GM12891 (cell line): ENCODE data around the gene PLCD4.

Experiments used
- DNase-seq: peaks from one replicate; pipeline ENCODE4 v3.0.0; 2011; ENCODE audit warnings: low spot score; ENCODE audit not compliant: insufficient read length
- FAIRE-seq: peaks from 2 replicates; lab custom pipeline; 2011; peaks lifted over from hg19 to GRCh38; lab: Jason Lieb, UNC
- PAX5 ChIP-seq: IDR thresholded peaks from 2 replicates; pipeline ENCODE4 v1.6.1; 2011; ENCODE audit warnings: low read length, moderate library complexity, mild to moderate bottlenecking; ENCODE audit not compliant: insufficient read depth, severe bottlenecking
- POLR2A ChIP-seq: IDR thresholded peaks from 2 replicates; pipeline ENCODE4 v1.6.1; 2011; ENCODE audit warnings: low read depth, low read length, control low read depth
- POLR2AphosphoS5 ChIP-seq: IDR thresholded peaks from 2 replicates; pipeline ENCODE4 v1.6.1; 2011; ENCODE audit warnings: low read depth, low read length, control low read depth
- POU2F2 ChIP-seq: IDR thresholded peaks from 2 replicates; pipeline ENCODE4 v1.6.1; 2011; ENCODE audit warnings: low read depth, mild to moderate bottlenecking, control low read depth, low read length, moderate library complexity
- SPI1 ChIP-seq: IDR thresholded peaks from 2 replicates; pipeline ENCODE4 v1.6.1; 2011; ENCODE audit warnings: low read depth, low read length, control low read depth
- TAF1 ChIP-seq: IDR thresholded peaks from 2 replicates; pipeline ENCODE4 v1.6.1; 2011; ENCODE audit warnings: low read depth, low read length, control low read depth

PLCD4 gene

DNA sequence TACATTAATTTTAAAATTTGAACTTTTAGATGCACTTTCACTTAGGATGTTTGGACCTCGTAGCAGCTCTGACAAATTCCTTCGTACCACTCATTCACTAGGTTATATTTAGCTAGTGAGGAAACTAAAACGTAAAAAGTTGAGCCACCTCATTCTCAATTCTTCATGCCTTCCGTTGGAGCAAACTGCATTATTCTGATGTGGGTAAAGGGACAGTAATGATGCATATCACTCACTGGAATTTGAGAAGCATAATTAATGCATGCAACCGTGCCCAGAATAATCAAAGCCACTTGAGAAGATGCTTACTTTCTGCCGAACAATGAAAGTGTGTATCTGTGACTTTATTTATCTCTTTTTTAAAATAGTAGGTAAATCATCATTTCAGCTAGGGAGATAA, 36.8 kb upstream of the PLCD4 start:
- DNase-seq, result no peak
- FAIRE-seq, result no peak
- TF ChIP-seq PAX5, result no peak
- no peak for TF ChIP-seq POLR2AphosphoS5
- no peak for TF ChIP-seq SPI1
- no peak for TF ChIP-seq POLR2A
- no peak for TF ChIP-seq TAF1
- no peak for TF ChIP-seq POU2F2

DNA sequence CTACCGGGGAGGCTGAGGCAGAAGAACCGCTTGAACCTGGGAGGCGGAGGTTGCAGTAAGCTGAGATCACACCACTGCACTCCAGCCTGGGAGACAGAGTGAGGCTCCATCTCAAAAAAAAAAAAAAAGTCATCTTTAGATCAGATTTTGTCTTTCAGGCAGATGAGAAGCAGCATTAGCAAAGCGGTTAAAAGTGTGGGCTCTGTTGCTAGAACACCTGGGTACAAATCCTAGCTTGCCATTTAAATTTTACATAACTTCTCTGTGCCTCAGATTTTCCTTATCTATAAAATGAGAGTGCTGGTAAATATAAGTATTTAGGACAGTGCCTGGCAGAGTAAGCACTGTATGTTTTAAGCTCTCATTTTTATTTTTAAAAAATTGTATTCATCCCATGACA, 30.8 kb upstream of the PLCD4 start:
- TF ChIP-seq PAX5, result no peak
- TF ChIP-seq POU2F2, result no peak
- TF ChIP-seq POLR2A, result no peak
- no peak for TF ChIP-seq TAF1
- TF ChIP-seq POLR2AphosphoS5, result no peak
- no peak for TF ChIP-seq SPI1
- DNase-seq (no peak), FAIRE-seq (no peak)

DNA sequence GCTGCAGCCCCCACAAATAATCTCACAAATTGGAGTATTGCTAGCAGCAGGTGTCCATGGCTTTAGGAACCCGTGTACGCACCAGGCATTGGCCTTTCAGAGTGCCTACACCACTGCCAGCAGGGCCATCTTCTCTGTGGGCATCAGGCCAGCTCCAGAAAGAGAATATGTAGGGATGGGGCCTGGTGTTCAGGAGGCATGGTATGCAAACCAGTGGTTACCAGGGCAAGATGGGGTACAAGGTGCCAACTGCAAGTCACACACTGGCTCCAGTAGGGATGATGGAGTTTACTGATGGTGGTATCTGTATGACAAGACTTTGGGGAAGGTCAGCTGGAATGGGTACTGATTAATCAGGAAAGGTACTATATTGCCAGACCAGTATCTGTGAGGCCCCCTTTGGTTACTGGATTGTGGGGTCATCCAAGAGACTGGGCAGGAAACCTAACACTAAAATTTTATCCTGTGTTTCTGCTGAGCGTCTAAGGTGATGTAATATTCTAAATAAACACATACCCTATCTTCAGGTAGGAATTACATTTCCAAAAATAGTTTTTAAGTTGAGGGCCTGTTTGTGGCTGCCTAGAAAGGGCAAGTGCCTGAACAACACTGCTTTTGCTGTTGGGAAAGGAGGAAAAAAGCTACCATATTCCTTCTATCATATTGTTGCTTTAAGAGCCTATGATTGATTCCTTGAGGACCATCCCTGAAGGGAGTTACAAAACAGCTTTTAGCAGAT, 30.0 kb upstream of the PLCD4 start:
- DNase-seq (no peak), FAIRE-seq (peak; percentile 62)
- no peak for TF ChIP-seq POLR2AphosphoS5
- TF ChIP-seq PAX5, result no peak
- no peak for TF ChIP-seq POU2F2
- no peak for TF ChIP-seq SPI1
- no peak for TF ChIP-seq TAF1
- no peak; the same call in 1 of the 2 replicates for TF ChIP-seq POLR2A

DNA sequence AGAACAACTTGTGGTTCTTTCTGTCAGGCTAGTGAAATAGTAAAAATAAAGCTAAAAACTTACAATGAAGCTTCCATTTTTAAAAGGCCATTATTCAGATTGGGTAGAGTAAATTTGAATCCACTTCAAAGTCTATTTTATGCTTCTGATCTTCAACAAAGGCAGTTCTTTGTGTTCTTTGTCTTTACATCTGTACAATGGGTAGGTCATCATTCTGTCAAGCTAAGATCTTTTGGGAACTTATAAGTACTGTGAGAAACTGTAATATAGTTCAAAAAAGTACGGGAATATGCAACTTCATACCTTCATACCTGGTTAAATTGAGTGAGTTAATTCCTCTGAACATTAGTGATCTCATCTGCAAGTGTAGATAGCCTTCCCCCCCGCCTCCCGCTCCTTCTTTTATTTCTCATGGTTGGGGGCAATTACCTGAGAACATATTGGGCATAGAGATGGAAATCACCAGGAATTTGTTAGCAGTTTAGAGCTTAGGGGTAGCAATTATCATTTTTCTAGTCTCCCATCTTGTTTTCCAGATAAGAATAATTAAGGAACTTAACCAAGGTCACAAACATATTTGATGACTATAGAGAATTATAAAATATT, 29.3 kb upstream of the PLCD4 start:
- FAIRE-seq (no peak), DNase-seq (no peak)
- TF ChIP-seq POLR2A, result no peak
- no peak for TF ChIP-seq POLR2AphosphoS5
- no peak for TF ChIP-seq PAX5
- TF ChIP-seq TAF1, result no peak
- no peak for TF ChIP-seq POU2F2

DNA sequence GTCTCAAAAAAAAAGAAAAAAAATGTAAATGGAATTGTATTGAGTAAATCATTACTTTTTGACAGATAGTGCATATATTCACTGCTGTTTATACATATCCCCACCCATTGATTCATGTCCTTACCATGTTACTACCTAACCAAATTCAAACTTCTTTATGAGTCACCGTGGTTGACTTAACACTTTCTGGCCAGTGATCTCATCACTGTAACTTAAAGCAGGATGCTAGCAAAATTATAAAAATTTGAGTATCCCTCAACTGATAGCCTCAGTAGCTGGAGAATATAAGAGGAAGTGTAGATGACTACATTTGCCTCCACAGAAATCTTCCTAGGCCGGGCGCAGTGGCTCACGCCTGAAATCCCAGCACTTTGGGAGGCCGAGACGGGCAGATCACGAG, 25.6 kb upstream of the PLCD4 start:
- DNase-seq (no peak), FAIRE-seq (no peak)
- TF ChIP-seq SPI1, result peak; percentile 56
- no peak for TF ChIP-seq POLR2A

- no peak for DNase-seq
- TF ChIP-seq POU2F2 (no peak), SPI1 (no peak), POLR2A (no peak), POLR2AphosphoS5 (no peak), TAF1 (no peak), PAX5 (no peak)
- FAIRE-seq, result no peak
Measured at GRCh38 chr2:218583983-218584850, 23.5 kb upstream of the PLCD4 start.

DNA sequence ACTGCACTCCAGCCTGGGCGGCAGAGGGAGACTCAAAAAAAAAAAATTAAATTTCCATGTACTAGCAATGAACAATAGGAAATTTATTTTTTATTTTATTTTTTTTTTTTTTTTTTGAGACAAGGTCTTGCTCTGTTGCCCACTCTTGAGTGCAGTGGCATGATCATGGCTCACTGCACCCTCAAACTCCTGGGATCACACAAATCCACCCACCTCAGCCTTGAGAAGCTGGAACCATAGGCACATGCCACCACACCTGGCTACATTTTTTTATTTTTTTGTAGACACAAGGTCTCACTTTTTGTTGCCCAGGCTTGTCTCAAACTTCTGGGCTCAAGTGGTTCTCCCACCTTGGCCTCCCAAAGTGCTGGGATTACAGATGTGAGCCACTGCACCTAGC, 22.2 kb upstream of the PLCD4 start:
- FAIRE-seq, result no peak
- TF ChIP-seq PAX5 (no peak), POLR2A (no peak), POU2F2 (no peak), SPI1 (no peak), POLR2AphosphoS5 (no peak), TAF1 (no peak)
- no peak for DNase-seq

- TF ChIP-seq POLR2AphosphoS5 (no peak), POLR2A (no peak), POU2F2 (no peak), PAX5 (no peak), TAF1 (no peak), SPI1 (no peak)
- FAIRE-seq (no peak), DNase-seq (no peak)
Measured at GRCh38 chr2:218605432-218605831, 2.3 kb upstream of the PLCD4 start.

DNA sequence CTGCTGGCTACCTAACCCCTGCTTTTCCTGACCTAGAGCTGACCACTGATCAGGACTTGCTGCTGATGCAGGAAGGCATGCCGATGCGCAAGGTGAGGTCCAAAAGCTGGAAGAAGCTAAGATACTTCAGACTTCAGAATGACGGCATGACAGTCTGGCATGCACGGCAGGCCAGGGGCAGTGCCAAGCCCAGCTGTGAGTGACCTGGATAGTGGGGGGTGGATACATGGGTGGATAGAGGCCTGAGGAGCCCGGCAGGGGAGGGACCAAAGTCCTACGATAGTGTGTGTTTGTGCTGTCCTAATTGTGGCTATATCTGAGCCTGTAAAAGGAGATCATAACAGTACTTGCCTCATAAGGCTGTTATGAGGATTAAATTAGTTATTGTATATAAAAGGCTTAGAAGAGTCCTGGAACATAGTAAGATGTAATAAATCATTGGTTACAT, 8.2 kb downstream of the PLCD4 start:
- no peak for FAIRE-seq
- DNase-seq, result no peak
- no peak for TF ChIP-seq POLR2AphosphoS5
- TF ChIP-seq POLR2A, result no peak
- no peak for TF ChIP-seq TAF1
- TF ChIP-seq SPI1, result no peak
- no peak for TF ChIP-seq PAX5
- TF ChIP-seq POU2F2, result no peak
